Measurements from ENCODE around the gene AFAP1L2.

GRCh38 chr10:114281006-114281405 lies 123.3 kb downstream of the AFAP1L2 start:
- TF ChIP-seq EZH2 (IDR thresholded peaks at IDR 0.05; ENCODE audit: insufficient read depth, poor library complexity, severe bottlenecking), result no peak
- TF ChIP-seq EZH2phosphoT487 (IDR thresholded peaks at IDR 0.05; ENCODE audit: insufficient read depth, low read depth), result no peak
